Subcutaneous adipose tissue (tissue), 4 donors: ENCODE results near the gene CTDSP2. TPM values are rescaled to one million over a fixed set of nuclear protein-coding genes. Genes with fewer than 3 reads are reported as not detected.

Experiments
- CTCF ChIP-seq: fragments of 450-650 bp; IDR thresholded peaks from one replicate; pipeline ENCODE4 v1.5.1; 2016; ENCODE audit warnings: low read depth, mild to moderate bottlenecking, control low read depth, antibody characterized with exemption, moderate library complexity
- total RNA-seq, 4 donors: library from RNA; depleted of rRNA; stranded (reverse); fragments of >200 nt; gene quantifications; one replicate each; pipeline ENCODE4 v1.1.0, GENCODE V29; 2016

The CTDSP2 gene
- total RNA-seq, 4 donors from 2014 or later, result 126 to 167 (median 139) TPM

- TF ChIP-seq CTCF, result no peak
Measured at GRCh38 chr12:57852620-57853500, 6.3 kb upstream of the CTDSP2 start.

GRCh38 chr12:57852200-57852599, 5.7 kb upstream of the CTDSP2 start:
- no peak for TF ChIP-seq CTCF

GRCh38 chr12:57851552-57851951, 5.0 kb upstream of the CTDSP2 start:
- no peak for TF ChIP-seq CTCF

- no peak for TF ChIP-seq CTCF
Measured at GRCh38 chr12:57850854-57851430, 4.4 kb upstream of the CTDSP2 start.

GRCh38 chr12:57849035-57849434, 2.5 kb upstream of the CTDSP2 start:
- TF ChIP-seq CTCF, result no peak

GRCh38 chr12:57848208-57848607, 1.7 kb upstream of the CTDSP2 start:
- no peak for TF ChIP-seq CTCF

GRCh38 chr12:57846285-57846576, 298 bp downstream of the CTDSP2 start:
- no peak for TF ChIP-seq CTCF
